Measurements from ENCODE around the gene LGALS3.
"Not testable (repeated sequence)": the region's sequence is repeated elsewhere in the genome, so short reads cannot be mapped to it uniquely, and the experiment has no call there.

GRCh38 chr14:55079961-55080360, 49.1 kb upstream of the LGALS3 start:
- not testable (repeated sequence) for TF ChIP-seq POLR2A, CTCF (IDR thresholded peaks at IDR 0.05)
